ENCODE results near the gene RYR3. TPM values are rescaled to one million over a fixed set of nuclear protein-coding genes. Genes with fewer than 3 reads are reported as not detected.

The RYR3 gene
- total RNA-seq, 4 donors from 2014 or later = 0.18 to 3.3 (median 2.3) TPM

- Histone ChIP-seq H3K4me3 (no peak overlapping the region), H3K4me1 (no peaks in the 10 kb centered on the region), H3K36me3 (no peaks in the 10 kb centered on the region), H3K27ac (no peak overlapping the region), H3K9me3 (no peaks in the 10 kb centered on the region), H3K27me3 (no peaks in the 10 kb centered on the region)
- TF ChIP-seq POLR2A (IDR thresholded peaks at IDR 0.05) (no peak), CTCF (IDR thresholded peaks at IDR 0.05) (no peak)
- DNase-seq = no peak
These were observed 307.6 kb downstream of the RYR3 start for GRCh38 chr15:33618350-33618749.

GRCh38 chr15:33621141-33621540 is 310.4 kb downstream of the RYR3 start:
- no peak for TF ChIP-seq POLR2A (IDR thresholded peaks at IDR 0.05)
- no peak for TF ChIP-seq CTCF (IDR thresholded peaks at IDR 0.05)
- no peak overlapping the region for H3K4me3 ChIP-seq

GRCh38 chr15:33623010-33623409 is 312.2 kb downstream of the RYR3 start:
- no peak for DNase-seq
- Histone ChIP-seq H3K27ac (no peak overlapping the region), H3K27me3 (no peaks in the 10 kb centered on the region), H3K9me3 (no peaks in the 10 kb centered on the region), H3K4me3 (no peak overlapping the region), H3K4me1 (no peaks in the 10 kb centered on the region), H3K36me3 (no peaks in the 10 kb centered on the region)
- TF ChIP-seq POLR2A (IDR thresholded peaks at IDR 0.05) = no peak
- no peak for TF ChIP-seq CTCF (IDR thresholded peaks at IDR 0.05)

More at GRCh38 chr15:33621141-33621540, 310.4 kb downstream of the RYR3 start:
- DNase-seq = no peak
- Histone ChIP-seq H3K9me3 (no peaks in the 10 kb centered on the region), H3K27ac (no peak overlapping the region), H3K36me3 (no peaks in the 10 kb centered on the region), H3K27me3 (no peaks in the 10 kb centered on the region), H3K4me1 (no peaks in the 10 kb centered on the region)

- Histone ChIP-seq H3K27ac (no peak overlapping the region), H3K9me3 (no peaks in the 10 kb centered on the region), H3K4me1 (no peaks in the 10 kb centered on the region), H3K4me3 (no peak overlapping the region), H3K36me3 (no peaks in the 10 kb centered on the region), H3K27me3 (no peaks in the 10 kb centered on the region)
- no peak for DNase-seq
- TF ChIP-seq POLR2A (IDR thresholded peaks at IDR 0.05) (no peak), CTCF (IDR thresholded peaks at IDR 0.05) (no peak)
These were observed 313.7 kb downstream of the RYR3 start for GRCh38 chr15:33624439-33624838.

GRCh38 chr15:33629647-33630046 is 318.9 kb downstream of the RYR3 start:
- DNase-seq = no peak
- H3K27me3 ChIP-seq = no peaks in the 10 kb centered on the region
- TF ChIP-seq CTCF (IDR thresholded peaks at IDR 0.05) (no peak), POLR2A (IDR thresholded peaks at IDR 0.05) (no peak)
- H3K36me3 ChIP-seq = no peaks in the 10 kb centered on the region
- no peaks in the 10 kb centered on the region for H3K9me3 ChIP-seq
- H3K4me3 ChIP-seq = no peak overlapping the region
- H3K27ac ChIP-seq = no peak overlapping the region
- no peaks in the 10 kb centered on the region for H3K4me1 ChIP-seq

- no peak overlapping the region for H3K27ac ChIP-seq
- H3K36me3 ChIP-seq = no peaks in the 10 kb centered on the region
- no peak overlapping the region for H3K4me3 ChIP-seq
- no peaks in the 10 kb centered on the region for H3K27me3 ChIP-seq
- TF ChIP-seq POLR2A (IDR thresholded peaks at IDR 0.05) (no peak), CTCF (IDR thresholded peaks at IDR 0.05) (no peak)
- no peaks in the 10 kb centered on the region for H3K4me1 ChIP-seq
- no peak for DNase-seq
- no peaks in the 10 kb centered on the region for H3K9me3 ChIP-seq
These were observed 325.5 kb downstream of the RYR3 start for GRCh38 chr15:33636234-33636633.
